ENCODE data around the gene SLC1A3. TPM values are rescaled to one million over a fixed set of nuclear protein-coding genes. Genes with fewer than 3 reads are reported as not detected.

Gene SLC1A3
- total and polyA plus RNA-seq, 2 of the 4 experiments (the other 2 are of a cell fraction) = 0.27 to 1.3 TPM

GRCh38 chr5:36679221-36679989 lies 73.0 kb downstream of the SLC1A3 start:
- no peak overlapping the region for H2AFZ ChIP-seq (replicated peaks; ENCODE audit: low read length, poor library complexity)
- H2AK5ac ChIP-seq (ENCODE audit: low read depth, low read length) = no peak overlapping the region
- no peak overlapping the region for H3K9ac ChIP-seq (ENCODE audit: low read depth, low read length)
- H2BK15ac ChIP-seq (ENCODE audit: low read depth, low read length) = no peak overlapping the region
- POLR2A ChIA-PET (ENCODE audit: unreplicated experiment) = no interaction called here
- in situ Hi-C loops (cut with MboI; ENCODE audit: low sequenced_read_pairs) (no loop called here), dilution Hi-C loops (cut with HindIII; ENCODE audit: low sequenced_read_pairs, unreplicated experiment) (no loop called here), intact Hi-C loops (cut with micrococcal nuclease) (no loop called here)
- no peak overlapping the region for H3K18ac ChIP-seq (ENCODE audit: low read depth, low read length)
- no peaks in the 10 kb centered on the region for H3K79me1 ChIP-seq (ENCODE audit: low read depth in 1 of 2, low read length in 2 of 2)
- WGBS, 2 experiments (ENCODE audit: extremely low coverage in 2 of 2, insufficient read length in 1 of 2) = no CpG with 5 or more reads among the region's 8 CpGs
- CTCF ChIA-PET = interaction anchor here (2.0 kb wide), 1 partner anchor 11 kb away, joined by 6 read pairs; no protein-coding TSS in a partner anchor
- no peak overlapping the region for H2BK120ac ChIP-seq (ENCODE audit: low read depth, low read length)
- no peaks in the 10 kb centered on the region for H3K36me3 ChIP-seq (ENCODE audit: control insufficient read depth, insufficient read depth, low read length)
- BruUV-seq (replicated peaks) = no TSS peak
- no peak overlapping the region for H3K4me2 ChIP-seq (ENCODE audit: low read depth, low read length)
- H3K9me3 ChIP-seq (ENCODE audit: control insufficient read depth, insufficient read depth, low read length) = no peaks in the 10 kb centered on the region
- H2AK9ac ChIP-seq (replicated peaks; ENCODE audit: low read depth, low read length, poor library complexity) = no peak overlapping the region
- no peak overlapping the region for H4K8ac ChIP-seq (ENCODE audit: low read depth in 2 of 2, low read length in 2 of 2)
- TF ChIP-seq CTCF (conservative IDR thresholded peaks at IDR 0.05; ENCODE audit: low read depth, low read length) = no peak
- no peak for TF ChIP-seq MAZ (IDR thresholded peaks at IDR 0.05; ENCODE audit: borderline replicate concordance, low read depth, low read length)
- TF ChIP-seq NFE2L2 (IDR thresholded peaks at IDR 0.05; ENCODE audit: low read depth, low read length) = no peak
- no peak for TF ChIP-seq FOS (IDR thresholded peaks at IDR 0.05; ENCODE audit: low read depth, low read length)
- no peak overlapping the region for H3K56ac ChIP-seq (ENCODE audit: extremely low read depth, insufficient read depth, low read length)
- H3K27me3 ChIP-seq (ENCODE audit: control insufficient read depth, insufficient read depth, low read length) = no peaks in the 10 kb centered on the region; the same call in 1 of the 2 replicates
- no peak overlapping the region for H3K14ac ChIP-seq (replicated peaks; ENCODE audit: low read depth, low read length)
- H4K91ac ChIP-seq (ENCODE audit: insufficient read depth, low read depth, low read length) = no peak overlapping the region
- H2BK5ac ChIP-seq (ENCODE audit: low read depth, low read length, poor library complexity, severe bottlenecking) = no peak overlapping the region
- H3K4me3 ChIP-seq (ENCODE audit: insufficient read depth, low read depth, low read length) = no peak overlapping the region
- H2BK20ac ChIP-seq (ENCODE audit: low read depth, low read length) = no peak overlapping the region
- no peak overlapping the region for H3K4ac ChIP-seq (ENCODE audit: low read depth, low read length)
- H3K23ac ChIP-seq (ENCODE audit: low read depth, low read length) = no peak overlapping the region
- no peak overlapping the region for H4K5ac ChIP-seq (ENCODE audit: low read depth, low read length)
- DNase-seq (no peak), ATAC-seq (ENCODE audit: low read depth) (no peak)
- H4K20me1 ChIP-seq (ENCODE audit: insufficient read depth, low read length) = no peaks in the 10 kb centered on the region
- no peaks in the 10 kb centered on the region for H3K9me1 ChIP-seq (ENCODE audit: insufficient read depth, low read length)
- peaks cover 5% of the 10 kb centered on the region; the same call in 1 of the 2 replicates for H3K4me1 ChIP-seq (ENCODE audit: control insufficient read depth, insufficient read depth, low read length)
- no peak overlapping the region for H3K27ac ChIP-seq (ENCODE audit: insufficient read depth, low read length)
